ENCODE measurements around the gene CACTIN.

The CACTIN gene

GRCh38 chr19:3622224-3622623 is 4.4 kb downstream of the CACTIN start:
- DNase-seq = no peak

- DNase-seq = no peak
These were observed 4.9 kb downstream of the CACTIN start for GRCh38 chr19:3621689-3622088.

GRCh38 chr19:3620817-3621547 is 5.6 kb downstream of the CACTIN start:
- no peak for DNase-seq

GRCh38 chr19:3620145-3620816 is 6.3 kb downstream of the CACTIN start:
- DNase-seq = no peak

- no peak for DNase-seq
These were observed 7.0 kb downstream of the CACTIN start for GRCh38 chr19:3619631-3620012.

DNA sequence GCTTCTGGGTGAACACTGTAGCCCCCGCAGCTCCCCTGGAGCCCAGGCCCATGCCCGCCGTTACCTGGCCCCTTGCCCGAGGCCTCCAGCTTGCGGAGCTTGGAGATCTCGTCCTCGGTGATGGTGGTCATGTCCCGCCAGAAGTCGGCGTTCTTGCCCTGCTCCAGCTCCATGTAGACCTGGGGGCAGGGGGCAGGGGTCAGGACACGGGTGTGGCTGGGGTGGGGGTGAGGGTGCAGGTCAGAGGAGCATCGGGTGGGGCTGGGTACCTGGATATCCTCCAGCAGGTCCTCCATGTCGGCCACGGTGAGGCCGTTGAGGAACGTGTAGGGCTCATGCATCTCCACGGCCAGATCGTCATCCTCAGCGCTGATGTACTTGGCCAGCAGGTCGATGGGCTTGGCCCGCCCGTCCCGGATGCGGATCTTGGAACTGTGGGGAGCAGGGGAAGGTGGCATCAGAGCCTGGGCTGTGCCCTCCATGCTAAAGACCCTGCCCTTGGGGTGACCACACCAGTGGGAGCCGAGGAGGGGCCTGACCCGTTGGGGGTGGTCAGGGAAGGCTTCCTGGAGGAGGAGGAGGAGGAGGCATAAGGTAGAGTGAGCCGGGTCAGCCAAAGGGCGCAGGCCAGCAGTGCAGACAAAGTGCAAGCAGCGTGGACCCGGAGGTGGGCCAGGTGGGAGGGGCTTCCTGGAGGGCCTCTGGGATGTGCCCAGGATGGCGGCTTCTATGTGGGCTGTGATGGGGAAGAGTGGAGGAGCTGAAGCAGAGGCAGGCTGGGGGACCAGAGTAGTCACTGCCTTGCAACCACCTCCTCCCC is 7.6 kb downstream of the CACTIN start:
- DNase-seq = no peak

GRCh38 chr19:3618144-3618810 is 8.3 kb downstream of the CACTIN start:
- peak; percentile 53 for DNase-seq

- DNase-seq = no peak
These were observed 9.1 kb downstream of the CACTIN start for GRCh38 chr19:3617463-3617862.

DNA sequence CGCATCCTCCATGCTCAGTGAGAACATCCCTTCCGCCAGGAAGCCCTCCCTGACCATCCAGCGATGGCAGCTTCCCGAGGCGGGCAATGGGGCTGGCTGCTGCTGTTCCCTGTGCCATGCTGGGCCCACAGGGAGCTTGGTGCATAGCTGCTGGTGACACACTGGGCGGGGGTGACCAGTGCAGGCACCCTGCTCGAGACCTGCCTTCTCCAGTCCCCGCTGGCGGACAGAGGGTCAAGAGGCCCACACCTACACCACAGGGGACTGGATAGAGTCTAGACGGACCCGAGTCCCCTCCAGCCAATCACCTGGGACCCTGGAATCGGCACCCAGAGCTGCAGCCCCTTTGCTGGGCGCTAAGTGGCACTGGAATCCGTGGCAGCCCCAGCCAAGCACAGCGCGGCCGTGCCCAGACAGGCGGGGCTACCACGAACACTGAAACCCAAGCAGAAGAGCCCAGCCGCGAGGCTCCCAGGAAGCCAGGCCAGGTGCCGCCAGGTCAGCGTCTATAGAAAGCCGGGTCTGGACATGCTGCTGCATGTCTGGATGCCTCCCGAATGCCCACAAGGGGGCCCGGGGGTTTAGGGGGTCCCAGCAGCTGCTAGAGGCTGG is 11.0 kb downstream of the CACTIN start:
- DNase-seq = no peak

- DNase-seq = no peak
These were observed 11.6 kb downstream of the CACTIN start for GRCh38 chr19:3614858-3615505.

GRCh38 chr19:3613818-3614661 is 12.6 kb downstream of the CACTIN start:
- no peak for DNase-seq

- DNase-seq = no peak
These were observed 13.5 kb downstream of the CACTIN start for GRCh38 chr19:3612901-3613741.

DNA sequence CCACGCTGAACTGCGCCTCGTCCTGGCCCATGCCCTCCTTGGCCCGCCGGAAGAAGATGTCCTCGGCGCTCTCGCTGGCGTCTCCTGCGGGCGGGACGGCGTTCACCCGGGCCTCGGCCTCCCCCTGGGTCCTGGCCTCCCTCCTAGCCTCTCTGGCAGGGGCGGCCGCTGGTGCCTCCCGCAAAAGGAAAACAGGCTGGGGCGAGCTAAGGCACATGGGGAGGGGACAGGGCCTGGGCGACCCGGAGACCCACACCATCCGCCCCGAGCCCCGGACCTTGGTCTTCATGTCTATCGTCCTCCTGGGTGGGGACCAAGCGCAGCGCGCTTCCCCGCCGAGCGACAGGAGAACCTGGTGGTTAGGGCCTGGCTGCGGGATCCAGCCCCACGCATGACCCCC is 14.3 kb downstream of the CACTIN start:
- no peak for DNase-seq

- no peak for DNase-seq
These were observed 14.7 kb downstream of the CACTIN start for GRCh38 chr19:3611841-3612240.

DNA sequence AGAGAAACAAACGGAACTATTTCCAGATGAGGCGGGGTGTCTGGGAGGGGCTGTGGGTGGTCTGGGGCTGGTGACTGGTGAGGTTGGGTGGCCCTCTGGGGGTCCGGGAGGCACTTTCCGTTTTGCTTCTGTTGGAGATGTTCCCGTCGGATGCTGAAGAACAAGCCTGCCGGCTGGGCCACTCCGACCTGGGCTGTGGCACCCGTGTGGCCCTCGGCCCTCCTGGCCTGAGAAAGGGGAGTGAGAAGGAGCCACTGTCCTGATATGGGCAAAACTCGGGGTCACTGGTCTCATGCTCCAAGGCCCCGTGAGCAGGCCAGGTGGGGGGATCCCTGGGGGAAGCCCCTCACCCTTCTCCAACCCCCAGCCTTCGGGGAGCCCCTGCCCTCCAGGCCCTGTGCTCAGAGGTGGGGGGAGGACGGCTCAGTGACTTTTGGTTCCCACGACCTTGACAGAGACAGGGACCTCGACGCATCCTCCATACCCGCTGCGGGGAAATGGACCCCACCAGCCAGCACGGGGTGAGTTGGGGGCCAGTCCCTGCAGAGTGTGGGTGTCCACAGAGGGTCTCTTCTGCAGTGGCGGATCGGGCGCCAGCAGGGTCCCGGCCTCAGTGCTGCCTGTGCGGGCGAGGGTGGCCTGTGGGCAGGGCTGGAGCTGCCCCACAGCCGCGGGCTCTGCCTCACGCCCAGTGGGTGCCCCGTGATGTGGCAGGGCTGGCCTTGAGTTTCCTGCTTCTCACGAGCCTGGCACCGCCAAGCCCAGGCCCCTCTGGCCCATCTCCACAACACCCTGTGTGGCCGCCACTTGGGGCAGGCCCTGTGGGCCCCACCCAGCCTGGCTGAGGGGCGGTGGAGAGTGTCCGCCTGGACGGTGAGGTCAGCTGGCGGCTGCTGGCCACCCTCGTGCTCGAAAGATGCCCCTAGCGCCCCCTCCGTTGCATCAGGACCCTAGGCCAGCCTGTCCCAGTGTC is 15.6 kb downstream of the CACTIN start:
- DNase-seq = no peak

DNA sequence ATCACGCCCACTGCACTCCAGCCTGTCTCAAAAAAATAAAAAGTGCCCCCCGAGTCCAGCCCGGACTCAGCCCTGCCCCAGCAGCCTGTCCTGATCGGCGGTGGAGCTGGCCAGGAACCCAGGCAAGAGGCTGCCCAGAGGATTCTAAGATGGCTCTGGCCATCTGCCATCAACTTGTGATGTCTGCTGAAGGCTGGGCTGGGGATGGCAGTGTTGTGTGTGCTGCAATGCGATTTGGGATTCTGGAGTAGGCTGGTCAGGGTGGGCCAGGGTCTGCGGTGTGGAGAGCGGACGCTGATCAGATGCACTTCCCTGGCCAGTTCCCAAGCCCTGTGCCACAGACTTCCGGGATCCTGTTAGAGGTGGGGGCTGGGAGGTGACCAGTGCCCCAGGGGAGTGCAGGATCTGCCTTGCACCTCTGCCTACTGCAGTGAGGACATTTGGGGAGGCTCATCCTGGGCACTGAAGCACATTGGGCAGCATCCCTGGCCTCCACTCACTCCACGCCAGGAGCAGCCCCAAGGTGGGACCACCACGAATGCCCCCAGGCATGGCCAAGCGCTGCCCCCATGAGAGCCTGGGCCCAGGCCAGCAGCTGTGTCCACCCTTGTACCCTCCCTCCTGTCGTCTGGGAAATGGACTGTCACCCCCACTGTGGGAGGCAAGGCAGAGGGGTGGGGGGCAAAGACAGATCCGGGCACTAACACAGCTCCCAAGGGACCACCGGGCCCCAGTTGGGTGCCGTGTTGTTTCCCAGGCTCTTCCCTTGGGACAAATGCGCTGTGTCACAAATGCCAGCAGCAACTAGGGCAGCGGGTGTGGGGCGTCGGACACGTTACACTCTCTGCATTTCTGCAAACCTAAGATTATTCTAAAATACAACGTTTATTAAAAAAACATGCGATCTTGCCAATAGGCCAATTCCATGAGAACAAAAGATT is 16.5 kb downstream of the CACTIN start:
- no peak for DNase-seq

DNA sequence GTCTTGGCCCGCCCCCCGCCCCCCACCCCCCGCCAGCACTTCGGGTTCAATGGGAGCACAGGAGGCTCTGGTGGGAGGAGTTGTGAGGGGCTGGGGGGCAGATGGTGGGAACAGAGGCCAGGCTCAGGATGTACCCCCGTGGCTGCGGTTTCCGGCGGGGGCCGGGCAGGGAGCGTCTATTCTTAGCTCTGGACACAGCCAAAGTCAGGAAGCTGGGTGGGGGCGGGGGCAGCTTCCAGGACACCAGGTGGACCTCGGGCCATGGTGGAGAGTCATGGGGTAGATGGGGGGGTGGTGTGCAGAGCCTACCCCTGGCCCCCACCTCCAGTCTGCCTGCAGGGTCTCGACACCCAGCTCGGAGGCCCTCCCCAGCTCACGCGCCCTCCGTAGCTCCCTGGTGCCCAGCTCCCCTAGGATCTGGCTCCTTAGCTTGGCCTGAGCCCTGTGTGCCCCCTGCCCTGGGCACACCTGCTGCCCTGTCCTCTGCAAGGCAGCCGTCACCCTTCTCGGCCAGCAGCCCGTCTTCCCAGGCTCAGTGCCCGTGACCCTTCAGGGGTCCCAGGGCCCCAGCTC is 17.8 kb downstream of the CACTIN start:
- no peak for DNase-seq
